C4-2B (cell line): Measurements from ENCODE around the gene ACSM2A.

ENCODE experiments used
- CTCF ChIP-seq: fragments of 450-650 bp; conservative IDR thresholded peaks from 2 replicates; pipeline ENCODE4 v1.5.1; 2017; ENCODE audit warnings: mild to moderate bottlenecking
- ZFX ChIP-seq: fragments of 450-650 bp; IDR thresholded peaks from 2 replicates; pipeline ENCODE4 v1.6.1; 2017

- TF ChIP-seq CTCF (no peak), ZFX (no peak)
These were observed 68.8 kb downstream of the ACSM2A start for GRCh38 chr16:20520103-20520502.
